Left lung (tissue), 10 donors: ENCODE results near the gene MEOX1. TPM values are rescaled to one million over a fixed set of nuclear protein-coding genes. Genes with fewer than 3 reads are reported as not detected.

Experiments
- ATAC-seq: fragments of 200-7000 bp; cut with Tn5 transposase; one replicate; pipeline ENCODE4 v1.9.1; 2020; ENCODE audit warnings: moderate library complexity
- DNase-seq, 4 donors: peaks; one replicate each; pipeline ENCODE4 v3.0.0-alpha.2; 2013 to 2020
- H3K27ac ChIP-seq, 2 donors: fragments of 200-600 bp; sonication (generic) in 1 of 2; one replicate each; pipeline versions ENCODE4 v1.5.0 to v1.8.0; 2020 to 2021
- H3K27me3 ChIP-seq, 2 donors: fragments of 200-600 bp; sonication (generic) in 1 of 2; one replicate each; pipeline versions ENCODE4 v1.5.0 to v1.8.0; 2020 to 2021
- H3K36me3 ChIP-seq, 2 donors: fragments of 200-600 bp; sonication (generic) in 1 of 2; one replicate each; pipeline versions ENCODE4 v1.5.0 to v1.8.0; 2020 to 2021
- H3K4me1 ChIP-seq, 2 donors: fragments of 200-600 bp; one replicate each; pipeline ENCODE4 v1.8.0; 2021
- H3K4me3 ChIP-seq, 2 donors: fragments of 200-600 bp; sonication (generic) in 1 of 2; one replicate each; pipeline versions ENCODE4 v1.5.0 to v1.8.0; 2020 to 2021; ENCODE audit warnings: mild to moderate bottlenecking in 1 of 2
- H3K9me3 ChIP-seq, 2 donors: fragments of 200-600 bp; sonication (generic) in 1 of 2; one replicate each; pipeline versions ENCODE4 v1.5.0 to v1.8.0; 2020 to 2021
- intact Hi-C, 2 donors: fragments of 100-400 bp; cut with DNase I; formaldehyde crosslinking; loops; one replicate each; pipeline versions ENCODE4 v1.11.2 to v1.14.2; 2022
- polyA plus RNA-seq, 6 donors: library from polyadenylated mRNA; unstranded; fragments of 120-200 nt; gene quantifications; one replicate each; pipeline ENCODE4 v1.2.1, GENCODE V29; 2013; ENCODE audit not compliant: insufficient read length in 6 of 6
- total RNA-seq, 2 donors: library from RNA; stranded (reverse); fragmentation: NEBNext Ultra II Directional; extraction: Animal tissue kit (Norgen Biotek cat#: 25700); gene quantifications; one replicate each; pipeline ENCODE4 v1.2.1, GENCODE V29; 2021
- TF ChIP-seq, protein P1 (sequence below), 2 donors: fragments of 200-600 bp; sonication (generic) in 1 of 2; IDR thresholded peaks; one replicate each; pipeline versions ENCODE4 v1.5.0 to v1.8.0; 2021; ENCODE audit warnings: antibody characterized with exemption in 2 of 2
- donor health status: DM: no; HTN: yes; CAD: no.
- donor health status: DM: no; HTN: no; CAD: no.

The MEOX1 gene
- total and polyA plus RNA-seq, 8 donors = 0.29 to 1.5 (median 0.36) TPM

GRCh38 chr17:43650471-43650870, 11.3 kb downstream of the MEOX1 start:
- TF ChIP-seq, protein P1, sequence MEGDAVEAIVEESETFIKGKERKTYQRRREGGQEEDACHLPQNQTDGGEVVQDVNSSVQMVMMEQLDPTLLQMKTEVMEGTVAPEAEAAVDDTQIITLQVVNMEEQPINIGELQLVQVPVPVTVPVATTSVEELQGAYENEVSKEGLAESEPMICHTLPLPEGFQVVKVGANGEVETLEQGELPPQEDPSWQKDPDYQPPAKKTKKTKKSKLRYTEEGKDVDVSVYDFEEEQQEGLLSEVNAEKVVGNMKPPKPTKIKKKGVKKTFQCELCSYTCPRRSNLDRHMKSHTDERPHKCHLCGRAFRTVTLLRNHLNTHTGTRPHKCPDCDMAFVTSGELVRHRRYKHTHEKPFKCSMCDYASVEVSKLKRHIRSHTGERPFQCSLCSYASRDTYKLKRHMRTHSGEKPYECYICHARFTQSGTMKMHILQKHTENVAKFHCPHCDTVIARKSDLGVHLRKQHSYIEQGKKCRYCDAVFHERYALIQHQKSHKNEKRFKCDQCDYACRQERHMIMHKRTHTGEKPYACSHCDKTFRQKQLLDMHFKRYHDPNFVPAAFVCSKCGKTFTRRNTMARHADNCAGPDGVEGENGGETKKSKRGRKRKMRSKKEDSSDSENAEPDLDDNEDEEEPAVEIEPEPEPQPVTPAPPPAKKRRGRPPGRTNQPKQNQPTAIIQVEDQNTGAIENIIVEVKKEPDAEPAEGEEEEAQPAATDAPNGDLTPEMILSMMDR (IDR thresholded peaks at IDR 0.05) = no peak
- H3K4me1 ChIP-seq = peaks cover 4 to 29% of the 10 kb centered on the region in 2 donors
- no peak overlapping the region for H3K27ac ChIP-seq
- no peaks in the 10 kb centered on the region for H3K9me3 ChIP-seq
- H3K4me3 ChIP-seq = no peak overlapping the region
- ATAC-seq (no peak), DNase-seq (peak in 1 of 4 donors; percentile 33)
- intact Hi-C loops = no loop called here
- H3K36me3 ChIP-seq = no peaks in the 10 kb centered on the region
- H3K27me3 ChIP-seq = peaks cover 0 to 15% of the 10 kb centered on the region in 2 donors

DNA sequence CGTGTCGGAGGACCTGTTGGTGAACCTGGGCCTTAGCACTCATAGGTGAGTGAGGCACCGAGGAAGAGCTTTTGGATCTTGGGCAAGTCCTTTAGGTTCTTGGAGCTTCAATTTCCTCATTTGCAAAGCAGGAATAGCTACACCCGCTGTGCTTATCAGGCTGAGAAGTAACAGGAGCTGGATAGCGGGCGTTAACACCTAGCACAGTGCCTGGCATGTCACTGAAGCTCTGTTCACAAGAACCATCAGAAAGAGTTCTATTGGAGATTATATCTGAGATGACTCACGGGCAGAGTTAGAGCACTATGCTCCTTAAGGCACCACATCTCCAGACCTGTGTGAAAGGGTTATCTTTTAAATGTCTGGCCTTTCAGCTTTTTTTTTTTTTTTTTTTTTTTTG, 12.8 kb downstream of the MEOX1 start:
- TF ChIP-seq, protein P1 (IDR thresholded peaks at IDR 0.05) = no peak
- Histone ChIP-seq H3K9me3 (no peaks in the 10 kb centered on the region), H3K36me3 (no peaks in the 10 kb centered on the region), H3K4me3 (no peak overlapping the region), H3K4me1 (peaks cover 4 to 25% of the 10 kb centered on the region in 2 donors), H3K27ac (no peak overlapping the region), H3K27me3 (peaks cover 0 to 26% of the 10 kb centered on the region in 2 donors)
- intact Hi-C loops = no loop called here
- no peak for ATAC-seq
- no peak for DNase-seq

GRCh38 chr17:43645765-43646481, 15.8 kb downstream of the MEOX1 start:
- H3K4me1 ChIP-seq = peaks cover 4 to 21% of the 10 kb centered on the region in 2 donors
- no peaks in the 10 kb centered on the region for H3K9me3 ChIP-seq
- H3K27ac ChIP-seq = peak overlapping the region; percentile 69 to 82
- H3K36me3 ChIP-seq = no peaks in the 10 kb centered on the region
- peak overlapping the region; percentile 39 to 42 for H3K4me3 ChIP-seq
- peak; percentile 79 for ATAC-seq
- TF ChIP-seq, protein P1 (IDR thresholded peaks at IDR 0.05) = no peak
- intact Hi-C loops = no loop called here
- H3K27me3 ChIP-seq = peaks cover 0 to 26% of the 10 kb centered on the region in 2 donors
- DNase-seq = peak; percentile 50 to 84 (median 66)

- DNase-seq (no peak), ATAC-seq (no peak)
- Histone ChIP-seq H3K9me3 (no peaks in the 10 kb centered on the region), H3K4me1 (peaks cover 4 to 21% of the 10 kb centered on the region in 2 donors), H3K36me3 (no peaks in the 10 kb centered on the region), H3K27me3 (peaks cover 0 to 26% of the 10 kb centered on the region in 2 donors), H3K27ac (peak overlapping the region; percentile 69 to 82), H3K4me3 (peak overlapping the region in 1 of 2 donors; percentile 39)
- TF ChIP-seq, protein P1 (IDR thresholded peaks at IDR 0.05) = no peak
- intact Hi-C loops = no loop called here
Observed at GRCh38 chr17:43645450-43645764, 16.3 kb downstream of the MEOX1 start.

DNA sequence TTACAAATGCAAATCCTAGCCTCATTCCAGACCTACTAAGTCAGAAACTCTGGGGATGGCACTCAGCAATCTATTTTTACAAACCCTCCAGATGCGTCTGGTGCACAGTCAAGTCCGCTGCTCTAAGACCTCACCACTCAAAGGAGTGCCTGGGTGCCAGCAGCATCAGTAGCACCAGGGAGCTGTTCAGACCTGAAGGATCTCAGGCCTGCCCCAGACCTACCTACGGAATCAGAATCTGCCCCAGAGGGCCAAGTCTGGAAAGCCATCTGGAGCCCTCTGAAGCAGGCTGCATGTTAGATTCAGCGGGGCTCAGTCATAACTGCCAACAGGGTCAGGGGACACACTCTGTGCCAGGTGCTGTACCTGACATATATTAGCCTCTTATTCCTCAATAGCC, 17.6 kb downstream of the MEOX1 start:
- TF ChIP-seq, protein P1 (IDR thresholded peaks at IDR 0.05) = no peak
- DNase-seq = peak in 1 of 4 donors; percentile 14

More for the DNA sequence above, 17.6 kb downstream of the MEOX1 start:
- Histone ChIP-seq H3K9me3 (no peaks in the 10 kb centered on the region), H3K27ac (no peak overlapping the region), H3K4me1 (peaks cover 4 to 21% of the 10 kb centered on the region in 2 donors), H3K4me3 (no peak overlapping the region), H3K27me3 (peaks cover 0 to 26% of the 10 kb centered on the region in 2 donors), H3K36me3 (no peaks in the 10 kb centered on the region)
- intact Hi-C loops = no loop called here
- no peak for ATAC-seq
